NCI-H2196 treated with DMSO at 0.1 percent for 48 hours (cell line): ENCODE results near the gene SIGLEC8.
"Not testable (repeated sequence)": the region's sequence is repeated elsewhere in the genome, so short reads cannot be mapped to it uniquely, and the experiment has no call there.

ENCODE experiments used
- DNase-seq: peaks from one replicate; lab custom pipeline; 2025; ENCODE audit not compliant: unreplicated experiment; lab: John Stamatoyannopoulos, UW

Gene SIGLEC8

DNA sequence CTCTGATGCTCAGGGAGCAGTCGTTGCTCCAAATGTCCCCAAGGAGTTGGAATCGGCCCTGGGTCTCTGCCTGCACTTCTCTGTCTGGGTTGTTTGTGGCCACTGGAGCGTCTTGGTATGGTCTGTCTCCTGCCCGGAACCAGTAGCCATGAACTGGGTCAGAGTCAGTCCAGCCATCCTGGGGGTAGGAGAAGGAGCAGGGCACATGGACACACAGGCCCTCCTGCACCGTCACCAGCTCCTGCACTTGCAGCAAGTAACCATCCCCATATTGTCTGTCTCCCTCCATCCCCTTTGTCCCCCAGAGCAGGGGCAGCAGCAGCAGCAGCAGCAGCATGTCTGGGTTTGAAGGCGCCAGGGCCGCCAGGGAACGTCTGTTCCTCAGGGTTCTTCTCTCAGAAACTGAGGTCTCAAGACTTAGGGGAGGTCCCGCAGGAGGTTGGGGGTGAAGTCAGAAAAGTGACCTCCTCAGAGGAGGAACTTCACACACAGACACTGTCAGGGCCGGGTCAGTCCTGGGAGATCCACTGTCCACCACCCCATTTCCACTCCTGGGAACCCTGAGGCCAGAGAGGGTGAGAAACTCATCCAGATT, at the start of gene SIGLEC8:
TSS of gene SIGLEC8 (minus strand) at position 404 of the 595 bp plus-strand sequence. CDS start at position 337, 67 bp downstream.
- no peak for DNase-seq

DNA sequence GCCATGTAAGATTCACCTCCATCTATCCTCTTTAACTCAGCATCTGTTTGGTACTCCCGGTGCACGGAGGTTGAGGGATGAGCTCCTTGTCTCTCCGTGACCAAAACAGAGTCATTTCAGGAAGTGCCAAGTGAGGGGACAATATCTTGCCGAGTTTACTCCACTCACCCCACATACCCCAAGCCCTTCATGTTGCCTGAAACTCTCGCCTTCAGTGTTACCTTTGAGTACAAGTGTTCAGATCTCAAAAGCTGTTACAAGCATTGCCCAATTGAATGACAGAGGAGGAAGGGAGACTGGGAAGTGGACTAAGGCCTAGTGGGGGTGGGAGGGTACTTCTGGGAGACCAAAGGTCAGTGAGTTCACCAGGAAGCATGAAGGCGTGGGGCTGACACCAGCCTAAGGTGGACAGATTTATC, 49.4 kb upstream of the SIGLEC8 start:
- DNase-seq, result no peak

DNA sequence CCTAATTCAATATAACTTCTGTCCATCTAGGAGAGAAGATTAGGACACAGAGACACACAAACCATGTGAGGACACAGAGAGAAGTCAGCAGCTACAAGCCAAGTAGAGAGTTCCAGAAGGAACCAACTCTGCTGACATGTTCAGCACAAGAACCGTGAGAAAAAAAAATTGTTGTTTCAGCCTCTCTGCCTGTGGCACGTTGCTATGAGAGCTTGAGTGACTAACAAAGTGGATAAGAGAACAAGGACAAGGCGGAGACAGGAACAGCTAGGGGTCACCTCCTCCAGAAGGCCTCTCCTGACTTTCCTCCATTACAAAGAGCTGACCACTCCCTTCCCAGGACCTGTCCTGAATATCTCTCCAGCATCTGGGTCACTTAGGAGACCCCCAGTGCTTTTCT, 48.9 kb upstream of the SIGLEC8 start:
- DNase-seq, result no peak

DNA sequence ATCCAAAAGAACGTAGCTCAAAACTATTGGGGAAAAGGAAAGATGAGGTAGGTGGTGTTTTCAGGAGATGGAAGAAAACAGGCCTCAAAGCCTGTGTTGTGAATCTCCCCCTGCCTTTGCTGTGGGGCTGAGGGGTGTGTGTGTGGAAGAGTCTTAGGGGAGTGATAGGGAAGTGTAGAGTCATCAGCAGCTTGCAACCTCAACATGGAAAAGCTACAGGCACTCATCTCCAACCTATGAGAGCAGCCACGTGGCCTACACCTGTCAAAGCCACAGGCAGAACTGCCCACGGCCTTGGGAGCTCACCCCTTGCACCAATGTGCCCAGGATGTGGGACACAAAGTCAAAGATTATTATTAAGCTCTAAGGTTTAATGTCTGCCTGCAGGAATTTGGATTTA, 47.6 kb upstream of the SIGLEC8 start:
- DNase-seq, result no peak

DNA sequence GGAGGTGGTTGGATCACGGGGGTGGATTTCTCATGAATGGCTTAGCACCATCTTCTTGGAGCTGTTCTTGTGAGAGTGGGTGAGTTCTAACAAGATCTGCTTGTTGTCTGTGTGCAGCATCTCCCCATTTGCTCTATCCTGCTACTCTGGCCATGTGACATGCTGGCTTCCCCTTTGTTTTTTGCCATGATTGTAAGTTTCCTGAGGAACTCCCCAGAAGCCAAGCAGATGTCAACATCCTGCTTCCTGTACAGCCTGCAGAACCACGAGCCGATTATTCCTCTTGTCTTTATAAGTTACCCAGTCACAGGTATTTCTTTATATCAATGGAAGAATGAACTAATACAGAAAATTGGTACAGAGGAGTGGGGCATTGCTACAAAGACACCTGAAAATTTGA, 45.6 kb upstream of the SIGLEC8 start:
- DNase-seq, result no peak

DNA sequence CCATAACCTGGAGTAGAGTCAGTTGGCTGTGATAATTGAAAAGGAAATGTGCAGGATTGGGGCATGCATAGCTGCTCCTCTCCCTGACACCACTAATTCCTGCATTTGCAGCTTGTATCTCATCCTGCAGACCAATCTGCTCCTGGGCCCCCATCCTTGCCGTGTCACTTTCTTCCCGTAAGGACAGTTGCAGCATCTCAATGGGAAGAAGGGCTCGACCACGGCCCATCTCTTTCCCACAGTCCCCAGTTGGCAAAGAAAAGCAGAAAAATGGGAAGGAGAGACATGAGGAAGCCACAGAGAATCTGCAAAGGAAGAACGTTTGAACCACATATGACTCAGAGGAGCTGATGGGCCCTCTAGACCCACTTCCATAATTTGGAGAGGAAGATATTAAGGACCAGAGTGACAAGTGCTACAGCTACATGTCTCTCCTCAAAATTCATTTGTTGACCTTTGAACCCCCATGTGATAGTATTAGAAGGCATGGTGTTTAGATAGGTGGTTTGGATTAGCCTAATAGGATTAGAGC, 45.1 kb upstream of the SIGLEC8 start:
- no peak for DNase-seq

DNA sequence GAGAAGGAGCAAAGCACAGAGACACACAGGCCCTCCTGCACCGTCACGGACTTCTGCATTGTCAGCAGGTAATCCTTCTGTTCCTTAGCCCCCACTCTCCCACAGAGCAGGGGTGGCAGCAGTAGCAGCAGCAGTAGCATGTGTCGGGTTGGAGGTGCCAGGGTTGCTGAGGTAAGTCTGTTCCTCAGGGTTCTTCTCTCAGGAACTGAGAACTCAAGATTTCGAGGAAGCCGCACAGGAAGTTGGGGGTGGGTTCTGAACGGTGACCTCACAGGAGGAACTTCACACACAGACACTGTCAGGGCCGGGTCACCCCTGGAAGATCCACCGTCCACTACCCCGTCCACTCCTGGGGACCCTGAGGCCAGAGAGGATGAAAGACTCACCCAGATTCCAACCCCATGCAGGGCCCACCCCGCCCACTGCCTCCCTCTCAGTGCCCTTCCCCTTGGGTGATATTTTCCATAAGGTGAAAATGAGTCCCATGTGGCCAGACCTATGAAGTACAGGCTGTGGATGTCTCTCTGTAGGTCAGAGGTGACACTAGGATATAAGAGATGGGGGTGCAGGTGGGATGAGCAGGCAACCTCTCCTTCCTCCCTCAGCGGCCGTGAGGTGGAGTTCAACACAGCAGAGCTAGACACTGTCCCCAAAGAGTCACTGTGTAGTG, 43.5 kb upstream of the SIGLEC8 start, which contains the start of gene SIGLEC12:
TSS of gene SIGLEC12 (minus strand) at position 207 of the 670 bp plus-strand sequence. CDS start at position 140, 67 bp downstream.
- no peak for DNase-seq

DNA sequence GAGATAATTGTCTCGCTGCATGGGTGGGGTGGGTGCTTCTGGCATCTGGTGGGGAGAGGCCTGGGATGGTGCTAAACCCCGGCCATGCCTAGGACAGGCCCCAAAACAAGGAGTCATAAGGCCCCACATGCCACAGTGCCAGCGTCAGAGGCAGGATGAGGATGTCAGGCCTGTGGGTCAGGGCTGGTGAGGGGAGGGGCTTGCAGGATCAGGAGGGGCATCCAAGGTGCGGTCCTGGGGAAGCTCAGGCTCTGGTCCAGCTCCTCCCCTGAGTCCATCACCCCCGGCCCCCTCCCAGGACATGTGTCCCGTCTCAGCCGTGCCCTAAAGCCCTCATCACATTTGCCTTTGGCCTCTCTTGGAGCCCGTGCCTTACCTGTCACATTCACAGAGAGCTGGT, 42.7 kb upstream of the SIGLEC8 start:
- DNase-seq, result not testable (repeated sequence)

DNA sequence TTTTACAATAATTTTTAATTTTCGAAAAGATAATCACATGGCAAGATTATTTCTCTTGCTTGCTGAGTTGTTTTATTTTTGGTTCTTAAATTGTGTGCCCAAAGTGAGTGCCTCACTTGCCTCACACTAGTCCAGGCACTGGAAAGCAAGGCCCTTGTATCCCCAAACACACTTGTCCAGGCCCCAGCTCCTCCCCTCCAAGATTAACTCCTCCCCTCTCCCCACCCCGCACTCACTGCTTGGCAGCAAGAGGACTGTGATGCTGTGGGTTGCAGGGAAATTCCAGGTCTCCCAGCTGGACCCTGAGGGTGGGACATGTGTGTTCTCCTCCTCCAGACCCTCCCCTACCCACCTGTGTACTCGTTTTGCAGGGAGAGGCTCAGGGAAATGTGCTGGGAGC, 39.4 kb upstream of the SIGLEC8 start:
- DNase-seq, result no peak

DNA sequence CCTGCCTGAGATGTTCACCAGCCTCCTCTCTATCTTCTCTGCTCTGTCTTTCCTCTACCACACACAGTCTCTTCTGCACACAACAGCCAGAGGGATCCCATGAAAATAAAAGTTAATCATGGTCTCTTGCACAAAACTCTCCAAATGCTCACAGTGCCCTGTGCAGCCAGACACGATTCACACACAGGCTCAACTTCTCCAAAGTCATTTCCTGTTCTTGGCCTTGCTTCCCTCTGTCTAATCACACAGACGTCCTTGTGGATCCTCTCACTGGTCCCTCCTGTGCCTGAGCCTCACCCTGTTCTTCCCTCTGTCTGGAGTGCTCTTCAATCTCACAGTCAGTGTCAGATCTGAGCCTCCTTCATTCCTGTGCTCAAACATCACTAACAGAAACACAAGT, 35.5 kb upstream of the SIGLEC8 start:
- no peak for DNase-seq

DNA sequence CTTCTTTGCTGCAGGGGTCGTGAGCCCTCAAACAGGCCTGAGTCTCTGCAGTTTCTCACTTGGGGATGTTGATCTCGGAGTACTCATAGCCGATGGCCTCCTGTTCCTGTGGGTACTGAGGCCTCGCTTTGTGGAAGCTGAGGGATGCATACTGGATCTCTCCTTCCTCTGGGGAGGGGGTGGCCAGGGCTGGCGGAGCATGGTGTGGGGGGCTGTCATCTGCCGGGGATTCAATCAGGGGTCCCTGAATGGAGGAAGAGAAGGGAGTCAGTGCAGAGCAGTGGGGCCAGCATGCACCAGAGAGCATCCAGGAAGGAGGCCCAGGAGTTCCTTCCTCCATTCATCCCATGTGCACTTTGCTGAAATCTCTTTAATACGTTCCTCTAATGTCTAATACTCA, 33.3 kb upstream of the SIGLEC8 start:
- no peak for DNase-seq

DNA sequence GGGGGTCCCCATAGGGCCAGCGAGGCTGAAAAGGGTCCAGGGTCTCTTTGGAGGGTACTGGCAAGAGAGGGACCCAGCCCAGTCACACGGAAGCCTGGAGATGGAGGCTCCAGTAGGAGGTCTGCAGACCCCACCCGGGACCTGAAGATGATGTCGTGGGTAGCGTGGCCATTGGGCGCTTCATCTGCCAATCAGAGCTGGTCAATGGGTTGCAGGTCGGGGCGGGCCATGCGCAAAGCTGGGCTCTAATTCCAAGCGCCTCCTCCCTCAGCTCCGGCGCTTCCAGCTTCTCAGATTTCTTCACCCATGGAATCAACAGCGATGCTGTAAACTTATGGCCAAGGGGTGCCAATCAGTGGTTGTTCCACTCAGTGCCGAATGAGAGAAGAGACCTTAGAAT, 32.4 kb upstream of the SIGLEC8 start:
- DNase-seq, result no peak

DNA sequence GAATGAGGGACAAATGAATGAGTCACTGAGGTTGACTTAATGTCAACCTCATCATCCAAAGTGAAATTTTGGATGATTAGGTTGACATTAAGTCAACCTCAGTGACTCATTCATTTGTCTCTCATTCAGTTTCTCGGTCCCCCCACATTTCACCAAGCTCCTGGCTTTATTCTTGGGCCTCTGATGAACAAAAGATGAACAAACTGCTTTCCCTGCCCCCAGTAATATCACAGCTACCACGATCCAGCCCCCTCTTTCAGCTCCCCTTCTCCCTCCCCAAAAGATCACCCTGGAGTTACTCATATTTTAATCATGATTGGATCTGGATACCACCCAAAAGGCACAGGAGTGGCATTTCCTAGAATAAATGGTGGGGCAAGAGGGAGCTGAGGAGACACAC, 30.9 kb upstream of the SIGLEC8 start:
- DNase-seq, result no peak

DNA sequence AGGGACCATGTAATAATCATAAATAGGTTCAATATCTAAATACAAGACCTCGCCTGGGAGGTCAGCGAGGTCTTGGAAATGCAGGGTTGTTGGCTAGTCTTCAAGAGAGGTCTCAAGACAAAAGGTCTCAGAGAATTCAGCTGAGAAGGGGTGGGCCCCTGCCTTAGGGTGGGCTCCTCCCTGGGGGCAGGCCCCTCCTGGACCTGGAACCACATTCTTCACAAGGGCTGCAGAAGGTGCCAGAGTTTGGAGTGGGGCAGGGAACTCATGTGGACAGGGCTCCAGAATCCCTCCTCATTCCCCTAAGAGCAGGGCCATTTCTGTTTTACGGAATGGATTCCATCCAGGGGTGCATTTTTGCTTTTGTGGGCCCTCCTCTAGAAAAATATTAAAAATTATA, 30.2 kb upstream of the SIGLEC8 start:
- DNase-seq, result no peak

DNA sequence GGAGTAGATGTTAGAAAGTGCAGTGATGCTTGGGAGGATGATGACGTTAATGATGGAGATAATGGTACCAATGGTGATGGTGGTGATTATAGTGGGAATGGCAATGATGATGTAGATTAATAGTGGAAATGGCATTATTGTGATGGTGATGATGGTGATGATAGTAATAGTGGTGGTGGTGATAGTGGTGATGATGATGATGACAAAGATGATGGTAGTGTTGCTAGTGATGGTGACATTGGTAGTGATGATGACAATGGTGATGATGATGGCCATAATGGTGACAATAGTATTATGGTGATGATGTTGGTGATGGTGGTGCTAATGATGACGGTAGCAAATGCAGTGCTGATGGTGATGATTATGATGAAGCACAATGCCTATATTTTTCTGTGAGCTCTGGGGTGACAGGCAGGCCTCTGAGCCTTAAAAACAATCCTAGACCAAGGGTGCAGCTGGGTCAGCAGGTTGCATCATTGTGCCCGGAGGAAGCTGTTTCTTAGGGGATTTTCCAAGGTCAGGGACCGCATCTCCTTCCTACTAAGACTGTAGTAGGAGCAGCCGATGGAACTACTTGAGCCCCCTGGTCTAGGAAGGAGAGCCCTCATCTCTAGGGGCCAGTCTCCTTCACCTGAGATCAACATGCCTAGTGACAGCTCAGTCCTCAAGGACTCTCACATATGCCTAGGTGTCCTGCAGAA, 27.9 kb upstream of the SIGLEC8 start:
- no peak for DNase-seq

DNA sequence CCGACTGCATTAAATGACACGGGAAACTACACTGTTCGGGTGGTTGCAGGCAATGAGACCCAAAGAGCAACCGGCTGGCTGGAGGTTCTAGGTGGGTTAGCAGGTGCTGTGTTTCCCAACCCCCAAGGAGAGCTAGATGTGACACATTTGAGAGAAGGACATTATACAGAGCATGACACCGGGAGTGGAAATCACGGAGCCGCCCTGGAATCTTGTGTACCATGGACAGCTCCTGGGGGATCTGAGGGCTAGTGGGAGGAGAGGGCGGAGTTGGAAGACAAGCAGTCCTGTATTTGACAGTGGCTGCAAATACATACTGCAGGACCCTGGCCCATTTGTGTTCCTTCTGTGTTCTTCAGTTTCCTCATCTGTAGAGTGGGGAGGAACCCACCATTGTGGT, 22.3 kb upstream of the SIGLEC8 start:
- no peak for DNase-seq

DNA sequence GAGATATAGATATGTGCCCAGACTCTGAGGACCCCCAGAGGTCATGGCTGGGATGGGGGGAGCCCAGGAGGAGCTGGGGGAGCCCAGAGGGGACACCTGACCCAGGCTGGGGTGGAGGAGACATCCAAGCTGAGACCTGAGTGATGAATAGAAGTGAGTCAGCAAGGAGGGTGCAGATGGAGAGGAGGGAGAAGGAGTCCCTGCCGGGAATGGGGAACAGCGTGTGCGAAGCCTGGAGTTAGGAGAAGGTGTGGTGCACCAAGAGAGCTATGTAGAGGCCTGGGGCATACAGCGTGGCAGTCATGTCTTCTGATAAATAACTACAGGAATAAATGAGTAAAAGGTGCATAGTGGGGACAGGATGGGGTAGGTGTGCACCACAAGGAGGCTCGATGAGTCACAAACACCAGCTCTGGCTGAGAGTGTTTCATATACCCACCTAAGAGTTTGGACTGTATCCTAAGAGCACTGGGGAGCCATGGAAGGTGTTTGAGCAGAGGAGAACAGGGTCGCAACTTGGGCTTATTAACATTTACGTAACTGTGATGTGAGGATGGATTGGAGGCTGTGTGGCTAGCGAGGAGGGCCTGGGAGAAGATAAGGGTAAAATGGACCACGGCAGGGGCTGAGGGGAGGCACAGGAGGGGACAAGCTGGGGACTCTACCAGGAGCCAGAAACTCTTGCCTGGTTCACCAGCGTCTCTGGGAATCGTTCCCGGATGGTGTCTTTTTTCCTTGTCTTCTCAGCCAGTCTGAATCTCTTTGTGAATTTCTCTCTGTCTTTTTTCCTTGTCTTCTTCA, 21.5 kb upstream of the SIGLEC8 start:
- DNase-seq, result no peak

DNA sequence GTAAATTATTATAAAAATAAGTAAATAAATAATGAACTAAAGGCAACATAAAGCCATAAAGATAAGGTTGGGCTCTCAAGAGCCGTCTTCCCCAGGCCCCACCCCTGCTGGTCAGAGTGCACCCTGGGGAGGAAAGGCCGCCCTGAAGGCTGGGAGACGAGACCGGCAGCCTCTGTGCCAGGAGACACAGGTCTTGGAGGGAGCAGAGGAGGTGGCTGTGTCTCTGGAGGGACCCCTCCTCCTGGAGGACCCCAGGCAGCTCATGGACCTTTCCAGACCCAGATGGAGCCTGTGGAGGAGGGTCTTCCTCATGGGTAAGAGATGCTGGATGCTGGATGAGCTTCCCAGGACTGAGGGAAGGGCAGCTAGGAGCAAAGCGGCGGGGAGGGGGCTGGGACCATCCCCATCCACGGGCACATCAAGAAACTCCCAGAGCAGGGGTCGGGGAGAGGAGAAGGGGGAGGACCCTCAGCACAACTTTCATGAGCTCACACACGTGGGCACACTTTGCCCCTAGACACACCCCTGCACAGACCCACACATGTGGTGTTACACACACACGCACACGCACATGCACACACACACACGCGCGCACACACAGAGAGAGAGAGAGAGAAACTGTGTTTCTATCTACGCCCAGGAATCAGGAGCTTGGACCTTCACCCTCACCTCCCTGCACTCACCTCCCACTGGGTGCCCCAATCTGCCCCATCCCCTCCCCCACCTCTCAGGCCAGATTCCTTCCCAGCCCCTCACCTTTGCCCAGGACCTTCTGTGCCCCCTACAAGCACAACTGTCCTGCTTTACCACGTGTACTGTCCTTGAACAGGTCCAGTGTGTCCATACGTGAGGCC, 20.4 kb upstream of the SIGLEC8 start, which contains the start of gene CEACAM18:
TSS of gene CEACAM18 (plus strand) at position 159 of the 854 bp plus-strand sequence.
- no peak for DNase-seq

DNA sequence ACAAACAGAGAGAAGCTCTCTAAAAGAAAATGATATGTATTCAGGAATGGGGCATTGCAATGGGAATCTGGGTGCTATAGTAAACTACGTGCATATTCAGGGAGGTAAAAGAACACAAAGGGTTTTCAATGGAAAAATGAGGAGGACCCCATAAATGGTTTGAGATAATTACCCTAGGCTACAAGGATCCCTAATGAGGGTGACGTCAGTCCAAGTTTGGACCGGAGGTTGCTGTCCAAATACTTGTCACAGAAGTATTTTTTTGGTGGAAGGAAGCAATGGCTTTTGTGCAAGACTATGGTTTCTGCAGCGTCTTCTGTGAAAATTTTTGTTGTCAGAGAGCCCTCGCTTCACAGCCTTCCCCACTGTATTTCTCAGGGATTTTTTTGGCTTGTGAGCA, 19.1 kb upstream of the SIGLEC8 start:
- DNase-seq, result no peak

DNA sequence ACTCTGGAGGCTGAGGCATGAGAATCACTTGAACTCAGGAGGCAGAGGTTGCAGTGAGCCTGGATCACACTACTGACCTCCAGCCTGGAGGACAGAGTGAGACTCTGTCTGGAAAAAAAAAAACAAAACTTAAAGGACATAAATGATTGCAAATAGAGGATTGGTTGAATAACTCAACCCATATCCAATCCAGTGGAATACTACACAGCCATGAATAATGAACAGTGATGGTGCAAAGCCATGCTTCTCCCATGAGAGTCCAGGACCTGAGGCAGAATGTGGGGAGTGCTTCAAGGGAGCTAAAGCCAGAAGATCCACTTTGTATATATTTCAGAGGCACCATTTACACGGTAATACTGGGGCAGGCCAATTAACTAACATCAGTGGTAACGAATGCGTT, 17.9 kb upstream of the SIGLEC8 start:
- no peak for DNase-seq
